ENCODE results near the gene TXLNG.

TXLNG gene

GRCh38 chrX:16870095-16870861 is 84.0 kb downstream of the TXLNG start, which contains the start of gene RBBP7 (continued):
- TF ChIP-seq ZNF280D (tag by site-specific recombination; IDR thresholded peaks at IDR 0.05) (no peak), ZNF398 (tag by site-specific recombination; IDR thresholded peaks at IDR 0.05) (peak; percentile 94), ZNF302 (tag by site-specific recombination; IDR thresholded peaks at IDR 0.05; ENCODE audit: low read depth) (no peak), ZNF292 (tag by site-specific recombination; IDR thresholded peaks at IDR 0.05; ENCODE audit: borderline replicate concordance, low read depth) (no peak), BCL11A (tag by site-specific recombination; IDR thresholded peaks at IDR 0.05; ENCODE audit: low read depth) (no peak), MYNN (tag by site-specific recombination; IDR thresholded peaks at IDR 0.05; ENCODE audit: borderline replicate concordance) (no peak), GLI2 (tag by site-specific recombination; IDR thresholded peaks at IDR 0.05; ENCODE audit: borderline replicate concordance, low read depth) (no peak), ZBTB8A (tag by site-specific recombination; IDR thresholded peaks at IDR 0.05) (peak; percentile 62), GFI1B (tag by site-specific recombination; IDR thresholded peaks at IDR 0.05) (peak; percentile 58; the same call in 1 of the 2 replicates), OVOL3 (tag by site-specific recombination; IDR thresholded peaks at IDR 0.05) (peak; percentile 27; the same call in 1 of the 2 replicates), SP7 (tag by site-specific recombination; IDR thresholded peaks at IDR 0.05) (peak; percentile 79), ZNF707 (tag by site-specific recombination; IDR thresholded peaks at IDR 0.05) (no peak), ZNF677 (tag by site-specific recombination; IDR thresholded peaks at IDR 0.05) (no peak), EGR2 (tag by site-specific recombination; IDR thresholded peaks at IDR 0.05; ENCODE audit: low read depth) (peak; percentile 80), ZNF777 (tag by site-specific recombination; IDR thresholded peaks at IDR 0.05; ENCODE audit: borderline replicate concordance) (no peak), ZXDB (tag by site-specific recombination; IDR thresholded peaks at IDR 0.05) (peak; percentile 64), INSM2 (tag by site-specific recombination; IDR thresholded peaks at IDR 0.05) (0 out of 2 replicates have a peak, but pooled peaks have one; percentile 35), ZBTB21 (tag by site-specific recombination; IDR thresholded peaks at IDR 0.05) (peak; percentile 43; the same call in 1 of the 2 replicates), ZNF324 (tag by site-specific recombination; IDR thresholded peaks at IDR 0.05) (peak; percentile 73; the same call in 1 of the 2 replicates), SP2 (tag by site-specific recombination; IDR thresholded peaks at IDR 0.05) (peak; percentile 85), KLF9 (tag by site-specific recombination; IDR thresholded peaks at IDR 0.05; ENCODE audit: low read depth) (peak; percentile 35), PRDM6 (tag by site-specific recombination; IDR thresholded peaks at IDR 0.05) (no peak), PRDM1 (tag by site-specific recombination; IDR thresholded peaks at IDR 0.05) (no peak), ZNF785 (tag by site-specific recombination; IDR thresholded peaks at IDR 0.05) (no peak), WT1 (tag by site-specific recombination; IDR thresholded peaks at IDR 0.05) (no peak), GLI4 (tag by site-specific recombination; IDR thresholded peaks at IDR 0.05) (no peak), TRIM28 (IDR thresholded peaks at IDR 0.05; ENCODE audit: borderline replicate concordance, low read length) (no peak)
- TF ChIP-seq, protein P1, sequence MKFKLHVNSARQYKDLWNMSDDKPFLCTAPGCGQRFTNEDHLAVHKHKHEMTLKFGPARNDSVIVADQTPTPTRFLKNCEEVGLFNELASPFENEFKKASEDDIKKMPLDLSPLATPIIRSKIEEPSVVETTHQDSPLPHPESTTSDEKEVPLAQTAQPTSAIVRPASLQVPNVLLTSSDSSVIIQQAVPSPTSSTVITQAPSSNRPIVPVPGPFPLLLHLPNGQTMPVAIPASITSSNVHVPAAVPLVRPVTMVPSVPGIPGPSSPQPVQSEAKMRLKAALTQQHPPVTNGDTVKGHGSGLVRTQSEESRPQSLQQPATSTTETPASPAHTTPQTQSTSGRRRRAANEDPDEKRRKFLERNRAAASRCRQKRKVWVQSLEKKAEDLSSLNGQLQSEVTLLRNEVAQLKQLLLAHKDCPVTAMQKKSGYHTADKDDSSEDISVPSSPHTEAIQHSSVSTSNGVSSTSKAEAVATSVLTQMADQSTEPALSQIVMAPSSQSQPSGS (tag by site-specific recombination; IDR thresholded peaks at IDR 0.05; ENCODE audit: low read depth), result no peak
- TF ChIP-seq, protein P2, sequence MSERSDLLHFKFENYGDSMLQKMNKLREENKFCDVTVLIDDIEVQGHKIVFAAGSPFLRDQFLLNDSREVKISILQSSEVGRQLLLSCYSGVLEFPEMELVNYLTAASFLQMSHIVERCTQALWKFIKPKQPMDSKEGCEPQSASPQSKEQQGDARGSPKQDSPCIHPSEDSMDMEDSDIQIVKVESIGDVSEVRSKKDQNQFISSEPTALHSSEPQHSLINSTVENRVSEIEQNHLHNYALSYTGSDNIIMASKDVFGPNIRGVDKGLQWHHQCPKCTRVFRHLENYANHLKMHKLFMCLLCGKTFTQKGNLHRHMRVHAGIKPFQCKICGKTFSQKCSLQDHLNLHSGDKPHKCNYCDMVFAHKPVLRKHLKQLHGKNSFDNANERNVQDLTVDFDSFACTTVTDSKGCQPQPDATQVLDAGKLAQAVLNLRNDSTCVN (tag by site-specific recombination; optimal IDR thresholded peaks at IDR 0.05), result peak; percentile 83
